HepG2 (cell line): Measurements from ENCODE around the gene NKD1. TPM values are rescaled to one million over a fixed set of nuclear protein-coding genes. Genes with fewer than 3 reads are reported as not detected.

Source experiments
- ADNP ChIP-seq: sonication (generic); formaldehyde crosslinking; IDR thresholded peaks from 2 replicates; pipeline ENCODE4 v1.4.0; 2020; ENCODE audit warnings: missing genetic modification reagents
- ATM ChIP-seq: fragments of 450-650 bp; IDR thresholded peaks from 2 replicates; pipeline ENCODE4 v1.7.1; 2017; ENCODE audit warnings: mild to moderate bottlenecking, borderline replicate concordance
- DMAP1 ChIP-seq: IDR thresholded peaks from 2 replicates; pipeline ENCODE4 v1.6.1; 2016
- E2F2 ChIP-seq: sonication (generic); formaldehyde crosslinking; IDR thresholded peaks from 2 replicates; pipeline ENCODE4 v1.4.0; 2020; ENCODE audit warnings: missing genetic modification reagents, borderline replicate concordance
- EED ChIP-seq: sonication (generic); formaldehyde crosslinking; IDR thresholded peaks from 2 replicates; pipeline ENCODE4 v1.5.0; 2020; ENCODE audit warnings: mild to moderate bottlenecking, missing genetic modification reagents
- ELK4 ChIP-seq: sonication (generic); formaldehyde crosslinking; IDR thresholded peaks from 2 replicates; pipeline ENCODE4 v1.9.0; 2021; ENCODE audit warnings: missing genetic modification reagents, borderline replicate concordance
- ETV5 ChIP-seq: IDR thresholded peaks from 2 replicates; pipeline ENCODE4 v1.6.1; 2018; ENCODE audit warnings: missing biosample characterization, missing genetic modification reagents, inconsistent platforms, borderline replicate concordance
- FOXK1 ChIP-seq: sonication (generic); formaldehyde crosslinking; IDR thresholded peaks from 2 replicates; pipeline ENCODE4 v1.4.0; 2020; ENCODE audit warnings: low read depth, missing genetic modification reagents, borderline replicate concordance
- GABPA ChIP-seq, 2 experiments: IDR thresholded peaks; 2 replicates each; pipeline ENCODE4 v1.6.1; 2011 to 2016; ENCODE audit warnings: low read depth in 2 of 2, low read length in 1 of 2, missing biosample characterization in 1 of 2, missing genetic modification characterization in 1 of 2
- PHF20 ChIP-seq: sonication (generic); formaldehyde crosslinking; IDR thresholded peaks from 2 replicates; pipeline ENCODE4 v1.5.0; 2020; ENCODE audit warnings: mild to moderate bottlenecking, missing genetic modification reagents
- SOX6 ChIP-seq, 2 experiments: fragments of 450-650 bp in 1 of 2; sonication (generic) in 1 of 2; formaldehyde crosslinking in 1 of 2; IDR thresholded peaks; 2 replicates each; pipeline versions ENCODE4 v1.4.0 to v1.6.1; 2017 to 2020; ENCODE audit warnings: antibody characterized with exemption in 1 of 2, mild to moderate bottlenecking in 1 of 2, missing genetic modification reagents in 1 of 2
- SP4 ChIP-seq: sonication (generic); formaldehyde crosslinking; IDR thresholded peaks from 2 replicates; pipeline ENCODE4 v1.8.1; 2023; ENCODE audit warnings: mild to moderate bottlenecking, missing genetic modification reagents
- TMF1 ChIP-seq: sonication (generic); formaldehyde crosslinking; IDR thresholded peaks from 2 replicates; pipeline ENCODE4 v1.8.1; 2022; ENCODE audit warnings: low read depth, missing genetic modification reagents
- ZFP91 ChIP-seq: sonication (generic); formaldehyde crosslinking; IDR thresholded peaks from 2 replicates; pipeline ENCODE4 v1.9.0; 2022; ENCODE audit warnings: missing genetic modification reagents, mild to moderate bottlenecking, borderline replicate concordance
- ZMAT3 ChIP-seq: sonication (generic); formaldehyde crosslinking; conservative IDR thresholded peaks from 2 replicates; pipeline ENCODE4 v1.7.0; 2021; ENCODE audit warnings: missing genetic modification reagents
- ZNF235 ChIP-seq: sonication (generic); formaldehyde crosslinking; IDR thresholded peaks from 2 replicates; pipeline ENCODE4 v1.8.1; 2023; ENCODE audit warnings: mild to moderate bottlenecking, missing genetic modification reagents, borderline replicate concordance
- ZNF335 ChIP-seq: sonication (generic); formaldehyde crosslinking; IDR thresholded peaks from 2 replicates; pipeline ENCODE4 v1.4.0; 2020; ENCODE audit warnings: missing genetic modification reagents
- ZNF468 ChIP-seq: sonication (generic); formaldehyde crosslinking; IDR thresholded peaks from 2 replicates; pipeline ENCODE4 v1.8.0; 2022; ENCODE audit warnings: mild to moderate bottlenecking, moderate library complexity, missing genetic modification reagents
- ZNF501 ChIP-seq: sonication (generic); formaldehyde crosslinking; IDR thresholded peaks from 2 replicates; pipeline ENCODE4 v1.5.1; 2020; ENCODE audit warnings: mild to moderate bottlenecking, moderate library complexity, missing genetic modification reagents
- ZNF572 ChIP-seq: sonication (generic); formaldehyde crosslinking; IDR thresholded peaks from 2 replicates; pipeline ENCODE4 v1.5.1; 2020; ENCODE audit warnings: mild to moderate bottlenecking, missing genetic modification reagents
- ZNF574 ChIP-seq: sonication (generic); formaldehyde crosslinking; IDR thresholded peaks from 2 replicates; pipeline ENCODE4 v1.4.0; 2020; ENCODE audit warnings: missing genetic modification reagents
- ZNF629 ChIP-seq: sonication (generic); formaldehyde crosslinking; conservative IDR thresholded peaks from 2 replicates; pipeline ENCODE4 v1.5.0; 2020; ENCODE audit warnings: missing genetic modification reagents
- ZNF672 ChIP-seq: sonication (generic); formaldehyde crosslinking; IDR thresholded peaks from 2 replicates; pipeline ENCODE4 v1.8.1; 2022; ENCODE audit warnings: missing genetic modification reagents
- ZNF841 ChIP-seq: sonication (generic); formaldehyde crosslinking; IDR thresholded peaks from 2 replicates; pipeline ENCODE4 v1.8.1; 2023; ENCODE audit warnings: missing genetic modification reagents, borderline replicate concordance
- polyA plus RNA-seq, 8 experiments: library from polyadenylated mRNA; depleted of rRNA in 3 of 8; stranded (reverse) in 7 of 8; unstranded in 1 of 8; fragments of >200 nt; fragmentation: Illumina TruSeq in 4 of 8; extraction: Trizol in 4 of 8; gene quantifications; 2 replicates each; pipeline versions ENCODE4 v1.2.1 to v1.2.3, GENCODE V29; 2011 to 2016; ENCODE audit warnings: low read depth in 4 of 8, missing spikeins in 1 of 8, mixed read lengths in 1 of 8; ENCODE audit not compliant: insufficient read depth in 1 of 8
- total RNA-seq, 5 experiments: library from RNA; depleted of rRNA; stranded (reverse); fragments of >200 nt; fragmentation: Illumina TruSeq; extraction: Trizol; gene quantifications; 2 replicates each; pipeline ENCODE4 v1.2.3, GENCODE V29; 2016; ENCODE audit warnings: low read depth in 1 of 5

NKD1 gene
- total and polyA plus RNA-seq, 2 of the 13 experiments (the other 11 are each of a cell fraction or from before 2014, with no cell fraction given) = 70.4 to 121 TPM

GRCh38 chr16:50616883-50617645, 68.9 kb downstream of the NKD1 start (continued):
- TF ChIP-seq ZFP91 (CRISPR knock-in tag) = no peak; the same call in 1 of the 2 replicates
- TF ChIP-seq ZNF468 (CRISPR knock-in tag) = no peak
- no peak for TF ChIP-seq ADNP
- TF ChIP-seq ZNF235 = no peak
- no peak for TF ChIP-seq SOX6 (IDR thresholded peaks at IDR 0.05)
- TF ChIP-seq SOX6 (CRISPR knock-in tag; IDR thresholded peaks at IDR 0.05) = no peak
- no peak for TF ChIP-seq ZNF841 (CRISPR knock-in tag)
- TF ChIP-seq ELK4 = no peak
- TF ChIP-seq ZNF672 = no peak
- no peak for TF ChIP-seq GABPA (IDR thresholded peaks at IDR 0.05; ENCODE audit: low read depth, low read length)
- TF ChIP-seq GABPA (CRISPR knock-in tag; IDR thresholded peaks at IDR 0.05; ENCODE audit: low read depth) = no peak
- TF ChIP-seq EED = no peak
- TF ChIP-seq SP4 (CRISPR knock-in tag) = no peak
- no peak for TF ChIP-seq E2F2
- TF ChIP-seq PHF20 (CRISPR knock-in tag) = no peak
- no peak for TF ChIP-seq ZNF574 (CRISPR knock-in tag)
- peak; percentile 63; the same call in 1 of the 2 replicates for TF ChIP-seq ETV5 (CRISPR knock-in tag)
- TF ChIP-seq ATM = no peak
- TF ChIP-seq TMF1 (CRISPR knock-in tag) = no peak
- peak; percentile 22; the same call in 1 of the 2 replicates for TF ChIP-seq ZNF501 (CRISPR knock-in tag)
- TF ChIP-seq ZMAT3 (CRISPR knock-in tag) = no peak
- no peak for TF ChIP-seq ZNF629 (CRISPR knock-in tag)
- TF ChIP-seq ZNF572 (CRISPR knock-in tag) = no peak
- TF ChIP-seq ZNF335 = 0 out of 2 replicates have a peak, but pooled peaks have one; percentile 19
- TF ChIP-seq DMAP1 (CRISPR knock-in tag) = no peak
- peak; percentile 50; the same call in 1 of the 2 replicates for TF ChIP-seq FOXK1 (CRISPR knock-in tag)
